Chondrocyte (in vitro differentiated cells): ENCODE measurements around the gene HNRNPL. TPM values are rescaled to one million over a fixed set of nuclear protein-coding genes. Genes with fewer than 3 reads are reported as not detected.

ENCODE experiments used
- DNase-seq: peaks from one replicate; pipeline ENCODE4 v3.0.0; 2021; ENCODE audit warnings: mixed read lengths, low spot score
- H3K27ac Mint-ChIP-seq: one replicate; pipeline ENCODE4 v1.8.0; 2021; ENCODE audit warnings: mild to moderate bottlenecking, moderate library complexity, mixed read lengths; ENCODE audit not compliant: unreplicated experiment
- H3K27me3 Mint-ChIP-seq: 2 replicates; pipeline ENCODE4 v1.8.0; 2021; ENCODE audit warnings: low read depth, mixed read lengths
- H3K36me3 Mint-ChIP-seq: 2 replicates; pipeline ENCODE4 v1.8.0; 2021; ENCODE audit warnings: low read depth, mixed read lengths
- H3K4me1 Mint-ChIP-seq: 2 replicates; pipeline ENCODE4 v1.8.0; 2021; ENCODE audit warnings: low read depth, mild to moderate bottlenecking, mixed read lengths
- H3K4me3 Mint-ChIP-seq: one replicate; pipeline ENCODE4 v1.8.0; 2021; ENCODE audit warnings: mild to moderate bottlenecking, moderate library complexity, mixed read lengths; ENCODE audit not compliant: unreplicated experiment
- H3K9me3 Mint-ChIP-seq: 2 replicates; pipeline ENCODE4 v1.8.0; 2021; ENCODE audit warnings: low read depth, mixed read lengths
- CTCF ChIP-seq: fragments of 200-600 bp; sonication (generic); IDR thresholded peaks from 2 replicates; pipeline ENCODE4 v1.5.0; 2021; ENCODE audit warnings: antibody characterized with exemption, mild to moderate bottlenecking, moderate library complexity
- total RNA-seq: library from RNA; stranded (reverse); gene quantifications from 3 replicates; pipeline ENCODE4 v1.2.1, GENCODE V29; 2021

HNRNPL gene
- total RNA-seq, 1 donor from 2014 or later: 214 TPM

- Mint-ChIP-seq H3K4me3 (no peak overlapping the region), H3K36me3 (peaks cover 34% of the 10 kb centered on the region), H3K27me3 (no peaks in the 10 kb centered on the region), H3K4me1 (peaks cover 34% of the 10 kb centered on the region), H3K27ac (peak overlapping the region; percentile 83), H3K9me3 (no peaks in the 10 kb centered on the region)
- DNase-seq: no peak
- no peak for TF ChIP-seq CTCF
Observed at GRCh38 chr19:38836159-38836982, 13.4 kb downstream of the HNRNPL start.

- Mint-ChIP-seq H3K9me3 (no peaks in the 10 kb centered on the region), H3K36me3 (peaks cover 31% of the 10 kb centered on the region), H3K4me3 (no peak overlapping the region), H3K27me3 (no peaks in the 10 kb centered on the region), H3K27ac (peak overlapping the region; percentile 57), H3K4me1 (peaks cover 48% of the 10 kb centered on the region)
- no peak for DNase-seq
- TF ChIP-seq CTCF: no peak
Observed at GRCh38 chr19:38834590-38834989, 15.2 kb downstream of the HNRNPL start.

GRCh38 chr19:38834104-38834490 is 15.7 kb downstream of the HNRNPL start:
- Mint-ChIP-seq H3K4me1 (peaks cover 48% of the 10 kb centered on the region), H3K27me3 (no peaks in the 10 kb centered on the region), H3K27ac (peak overlapping the region; percentile 19), H3K4me3 (no peak overlapping the region), H3K36me3 (peaks cover 27% of the 10 kb centered on the region), H3K9me3 (no peaks in the 10 kb centered on the region)
- no peak for TF ChIP-seq CTCF
- DNase-seq: no peak

DNA sequence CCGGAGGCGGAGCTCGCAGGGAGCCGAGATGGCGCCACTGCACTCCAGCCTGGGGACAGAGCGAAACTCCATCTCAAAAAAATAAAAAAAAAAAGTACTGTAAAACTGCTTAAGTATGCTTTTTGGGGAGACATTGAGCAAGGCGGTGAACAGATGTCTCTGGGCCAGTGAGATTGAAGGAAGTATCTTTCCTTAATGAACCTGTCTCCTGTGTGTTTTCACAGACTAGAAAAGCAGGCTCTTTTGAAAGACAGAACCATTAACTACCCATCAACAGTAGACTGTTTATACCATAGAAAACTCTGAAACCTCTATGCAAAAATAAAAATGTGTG is 16.7 kb downstream of the HNRNPL start:
- Mint-ChIP-seq H3K9me3 (no peaks in the 10 kb centered on the region), H3K4me1 (peaks cover 48% of the 10 kb centered on the region), H3K27ac (peak overlapping the region; percentile 98), H3K36me3 (peaks cover 21% of the 10 kb centered on the region), H3K27me3 (no peaks in the 10 kb centered on the region), H3K4me3 (no peak overlapping the region)
- DNase-seq: no peak
- no peak for TF ChIP-seq CTCF

GRCh38 chr19:38831142-38831605 is 18.6 kb downstream of the HNRNPL start:
- H3K9me3 Mint-ChIP-seq: no peaks in the 10 kb centered on the region

More at GRCh38 chr19:38831142-38831605, 18.6 kb downstream of the HNRNPL start:
- DNase-seq: no peak
- peak overlapping the region; percentile 79 for H3K4me3 Mint-ChIP-seq
- peaks cover 19% of the 10 kb centered on the region for H3K36me3 Mint-ChIP-seq
- peaks cover 35% of the 10 kb centered on the region for H3K4me1 Mint-ChIP-seq
- no peaks in the 10 kb centered on the region for H3K27me3 Mint-ChIP-seq
- peak; percentile 17 for TF ChIP-seq CTCF
- peak overlapping the region; percentile 98 for H3K27ac Mint-ChIP-seq
